OCI-LY3 (cell line): ENCODE data around the gene HPS1.

Experiments
- CTCF ChIP-seq: fragments of 200-600, 300-600 bp; sonication (generic); IDR thresholded peaks from 2 replicates; pipeline ENCODE4 v1.5.1; 2014; ENCODE audit warnings: antibody characterized with exemption, low read length, low read depth
- EZH2phosphoT487 ChIP-seq: fragments of 200-600 bp; shearing (Covaris generic); IDR thresholded peaks from 2 replicates; pipeline ENCODE4 v1.6.1; 2018; ENCODE audit warnings: antibody characterized with exemption, mixed run types, low read depth

GRCh38 chr10:98456686-98457482 is 10.1 kb upstream of the HPS1 start:
- no peak for TF ChIP-seq CTCF
- no peak for TF ChIP-seq EZH2phosphoT487
